ENCODE results near the gene PHOX2A.
"Not testable (repeated sequence)": the region's sequence is repeated elsewhere in the genome, so short reads cannot be mapped to it uniquely, and the experiment has no call there.

Gene PHOX2A

GRCh38 chr11:72244060-72244360, at the start of gene PHOX2A:
Gene PHOX2A (minus strand): TSS chr11:72244176. CDS start chr11:72244004, 172 bp downstream.
- TF ChIP-seq CTCF (IDR thresholded peaks at IDR 0.05; ENCODE audit: insufficient read depth, low read depth, low read length, missing control alignments), result no peak
- H3K4me3 ChIP-seq (ENCODE audit: low read length), result no peak within 1 kb of the TSS
- no peak for DNase-seq (ENCODE audit: low read depth)

DNA sequence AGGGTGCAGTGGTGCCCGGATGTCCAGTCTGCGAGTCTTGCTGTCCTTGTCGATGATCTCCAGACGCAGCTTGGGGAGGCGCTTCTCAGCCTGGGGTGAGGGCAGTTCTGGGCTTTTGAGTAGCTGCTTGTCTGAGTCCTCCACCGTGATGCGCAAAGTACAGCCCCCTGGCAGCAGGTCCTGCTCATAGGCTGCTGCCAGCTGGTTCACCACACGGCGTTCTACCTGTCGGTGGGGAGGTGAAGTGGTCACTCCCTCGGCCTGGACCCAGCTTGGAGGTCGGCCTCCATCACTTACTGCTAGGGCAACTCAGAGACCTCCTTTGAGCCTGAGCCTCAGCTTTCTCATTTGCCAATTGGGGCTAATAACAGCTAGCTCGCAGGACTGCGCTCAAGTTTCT, 49.4 kb upstream of the PHOX2A start:
- TF ChIP-seq CTCF (IDR thresholded peaks at IDR 0.05; ENCODE audit: insufficient read depth, low read depth, low read length, missing control alignments), result no peak
- no peak for DNase-seq (ENCODE audit: low read depth)

DNA sequence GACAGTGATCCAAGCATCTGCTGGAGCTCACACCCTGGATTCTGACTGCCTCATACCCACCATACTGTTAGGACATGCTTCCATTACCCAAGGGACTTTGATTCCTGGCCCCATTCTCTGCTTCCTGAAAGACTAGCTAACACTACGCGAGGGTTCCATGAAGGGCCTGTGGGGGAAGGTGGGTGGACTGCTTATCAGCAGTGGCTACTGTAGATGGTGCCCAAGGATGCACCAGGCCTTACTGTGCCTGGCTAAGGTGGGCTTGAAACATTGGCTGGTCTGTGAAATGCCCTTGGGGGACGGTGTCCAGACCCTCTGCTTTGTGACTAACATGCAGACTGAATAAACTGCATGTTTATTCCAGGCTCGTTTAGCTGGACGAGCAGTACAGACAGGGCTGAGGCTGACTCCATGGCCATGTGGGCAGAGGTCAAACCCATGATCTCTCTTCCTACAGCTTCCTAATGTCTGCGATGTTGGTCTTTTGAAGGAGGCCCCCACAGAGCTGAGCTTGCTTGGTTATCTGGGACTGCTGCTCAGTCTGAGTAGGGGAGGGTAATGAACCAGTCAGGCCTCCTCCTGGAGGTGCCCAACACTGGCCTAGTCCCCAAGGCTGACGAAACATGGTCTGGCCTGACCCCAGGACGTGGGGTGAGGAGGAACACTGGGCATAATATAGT, 48.3 kb upstream of the PHOX2A start:
- TF ChIP-seq CTCF (IDR thresholded peaks at IDR 0.05; ENCODE audit: insufficient read depth, low read depth, low read length, missing control alignments), result no peak
- DNase-seq (ENCODE audit: low read depth), result no peak
- H3K4me3 ChIP-seq (ENCODE audit: low read length), result no peak overlapping the region

More for the DNA sequence above, 49.4 kb upstream of the PHOX2A start:
- no peak overlapping the region for H3K4me3 ChIP-seq (ENCODE audit: low read length)

DNA sequence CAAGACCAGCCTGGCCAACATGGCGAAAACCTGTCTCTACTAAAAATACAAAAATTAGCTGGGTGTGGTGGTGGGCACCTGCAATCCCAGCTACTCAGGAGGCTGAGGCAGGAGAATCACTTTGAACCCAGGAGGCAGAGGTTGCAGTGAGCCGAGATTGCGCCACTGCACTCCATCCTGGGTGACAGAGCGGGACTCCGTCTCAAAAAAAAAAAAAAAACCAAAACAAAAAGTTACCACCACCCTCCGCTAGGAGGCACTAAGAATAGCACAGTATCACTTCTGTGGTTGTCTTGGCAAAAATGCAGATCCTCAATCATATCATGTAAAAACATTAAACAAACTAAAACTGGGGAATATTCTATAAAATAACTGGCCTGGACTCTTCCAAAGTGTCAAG, 46.8 kb upstream of the PHOX2A start:
- DNase-seq (ENCODE audit: low read depth), result not testable (repeated sequence)

DNA sequence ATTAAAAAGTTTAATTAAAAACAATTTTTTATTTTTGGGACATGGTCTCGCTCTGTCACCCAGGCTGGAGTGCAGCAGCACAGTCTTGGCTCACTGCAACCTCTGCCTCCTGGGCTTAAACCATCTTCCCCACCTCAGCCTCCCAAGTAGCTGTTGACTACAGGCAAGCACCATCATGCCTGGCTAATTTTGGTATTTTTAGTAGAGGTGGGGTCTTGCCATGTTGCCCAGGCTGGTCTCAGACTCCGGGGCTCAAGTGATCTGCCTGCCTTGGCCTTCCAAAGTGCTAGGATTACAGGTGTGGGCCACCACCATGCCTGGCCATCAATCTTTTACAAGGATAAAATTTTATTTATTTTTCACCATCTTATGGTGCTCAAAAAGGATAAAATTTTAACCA, 43.3 kb upstream of the PHOX2A start:
- no peak for DNase-seq (ENCODE audit: low read depth)
- H3K4me3 ChIP-seq (ENCODE audit: low read length), result no peak overlapping the region
- TF ChIP-seq CTCF (IDR thresholded peaks at IDR 0.05; ENCODE audit: insufficient read depth, low read depth, low read length, missing control alignments), result no peak

More for the DNA sequence above, 46.8 kb upstream of the PHOX2A start:
- not testable (repeated sequence) for H3K4me3 ChIP-seq (ENCODE audit: low read length)

DNA sequence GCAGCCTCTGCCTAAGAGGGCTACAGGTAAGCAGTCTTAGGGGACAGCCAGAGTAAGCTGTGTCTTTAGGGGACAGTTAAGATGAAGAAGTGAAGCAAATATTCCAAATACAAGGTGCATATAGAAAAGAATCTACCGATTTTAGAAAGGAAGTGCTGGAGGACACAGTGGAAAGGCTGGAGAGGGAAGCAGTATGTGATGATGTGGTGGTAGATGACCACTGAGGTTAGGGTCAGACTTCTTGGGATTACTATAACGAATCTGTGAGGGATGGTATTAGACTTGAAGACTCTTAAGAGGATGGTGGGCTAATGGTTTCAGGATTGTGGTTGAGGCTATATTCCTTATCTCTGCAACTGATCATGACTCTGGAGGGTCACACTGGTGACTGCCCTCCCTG, 40.0 kb upstream of the PHOX2A start:
- H3K4me3 ChIP-seq (ENCODE audit: low read length), result no peak overlapping the region
- no peak for TF ChIP-seq CTCF (IDR thresholded peaks at IDR 0.05; ENCODE audit: insufficient read depth, low read depth, low read length, missing control alignments)
- no peak for DNase-seq (ENCODE audit: low read depth)

DNA sequence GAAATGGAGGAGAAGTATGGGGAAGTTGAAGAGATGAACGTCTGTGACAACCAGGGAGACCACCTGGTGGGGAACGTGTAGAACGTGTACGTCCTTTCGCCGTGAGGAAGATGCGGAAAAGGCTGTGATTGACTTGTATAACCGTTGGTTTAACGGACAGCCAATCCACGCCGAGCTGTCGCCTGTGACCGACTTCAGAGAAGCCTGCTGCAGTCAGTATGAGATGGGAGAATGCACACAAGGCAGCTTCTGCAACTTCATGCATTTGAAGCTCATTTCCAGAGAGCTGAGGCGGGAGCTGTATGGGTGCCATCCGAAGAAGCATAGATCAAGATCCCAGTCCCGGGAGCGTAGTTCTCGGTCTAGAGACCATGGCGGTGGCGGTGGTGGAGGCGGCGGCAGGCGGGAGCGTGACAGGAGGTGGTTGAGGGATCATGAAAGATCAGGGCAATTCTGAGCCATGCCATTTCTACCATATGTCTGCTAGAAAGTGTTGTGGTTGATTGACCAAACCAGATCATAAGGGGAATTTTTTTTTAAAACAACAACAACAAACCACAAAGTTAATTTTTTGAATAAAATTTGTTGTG, 36.8 kb upstream of the PHOX2A start:
- H3K4me3 ChIP-seq (ENCODE audit: low read length), result no peak overlapping the region
- no peak for TF ChIP-seq CTCF (IDR thresholded peaks at IDR 0.05; ENCODE audit: insufficient read depth, low read depth, low read length, missing control alignments)
- DNase-seq (ENCODE audit: low read depth), result no peak

Data from epithelial cell of esophagus (primary cell).